Natural killer cell (primary cell): ENCODE results near the gene WDTC1. TPM values are rescaled to one million over a fixed set of nuclear protein-coding genes. Genes with fewer than 3 reads are reported as not detected.

ENCODE experiments used
- ATAC-seq, 3 donors: fragments of 150-1000 bp in 2 of 3; fragments of 200-7000 bp in 1 of 3; cut with Tn5 transposase; 1 replicate in 1 of 3; 2 replicates in 2 of 3; pipeline ENCODE4 v1.10.0; 2021; ENCODE audit warnings: mild to moderate bottlenecking in 2 of 3, moderate library complexity in 2 of 3
- DNase-seq, 2 donors: peaks; one replicate each; pipeline versions ENCODE4 v3.0.0 to v3.0.0-alpha.2; 2013 to 2021; ENCODE audit warnings: mixed read lengths in 1 of 2
- H3K27ac ChIP-seq: one replicate; pipeline ENCODE4 v1.5.1; 2013; ENCODE audit warnings: mild to moderate bottlenecking, low read length
- H3K27me3 ChIP-seq: one replicate; pipeline ENCODE4 v1.6.1; 2013; ENCODE audit warnings: low read length; ENCODE audit not compliant: control insufficient read depth, insufficient read depth
- H3K36me3 ChIP-seq: one replicate; pipeline ENCODE4 v1.6.1; 2013; ENCODE audit warnings: low read length; ENCODE audit not compliant: control insufficient read depth, insufficient read depth
- H3K4me1 ChIP-seq: one replicate; pipeline ENCODE4 v1.6.1; 2013; ENCODE audit warnings: low read length; ENCODE audit not compliant: control insufficient read depth, insufficient read depth
- H3K4me3 ChIP-seq: one replicate; pipeline ENCODE4 v1.5.1; 2013; ENCODE audit warnings: low read length
- H3K9me3 ChIP-seq: one replicate; pipeline ENCODE4 v1.6.1; 2013; ENCODE audit warnings: low read length; ENCODE audit not compliant: control insufficient read depth, insufficient read depth
- H3K27ac Mint-ChIP-seq, 2 donors: one replicate each; pipeline ENCODE4 v1.8.0; 2022; ENCODE audit warnings: mild to moderate bottlenecking in 2 of 2, mixed read lengths in 2 of 2, moderate library complexity in 1 of 2
- H3K27me3 Mint-ChIP-seq, 2 donors: one replicate each; pipeline ENCODE4 v1.8.0; 2022; ENCODE audit warnings: low read depth in 2 of 2, mixed read lengths in 2 of 2
- H3K36me3 Mint-ChIP-seq: one replicate; pipeline ENCODE4 v1.8.0; 2022; ENCODE audit warnings: mixed read lengths
- H3K4me1 Mint-ChIP-seq, 2 donors: one replicate each; pipeline ENCODE4 v1.8.0; 2022; ENCODE audit warnings: mixed read lengths in 2 of 2
- H3K4me3 Mint-ChIP-seq: one replicate; pipeline ENCODE4 v1.8.0; 2022; ENCODE audit warnings: mild to moderate bottlenecking, moderate library complexity, mixed read lengths
- H3K9me3 Mint-ChIP-seq, 2 donors: one replicate each; pipeline ENCODE4 v1.8.0; 2022; ENCODE audit warnings: mixed read lengths in 2 of 2
- CTCF ChIP-seq: fragments of 200-600 bp; IDR thresholded peaks from one replicate; pipeline ENCODE4 v1.8.0; 2022; ENCODE audit warnings: antibody characterized with exemption
- WGBS: methylation state at CpG from one replicate; pipeline ENCODE4 v1.1.7; 2013; ENCODE audit warnings: missing lambda C conversion rate; ENCODE audit not compliant: insufficient coverage; 5-methylcytosine and 5-hydroxymethylcytosine counted together
- intact Hi-C: fragments of 100-400 bp; cut with micrococcal nuclease; formaldehyde crosslinking; loops from one replicate; pipeline ENCODE4 v1.14.2; 2022
- total RNA-seq, 4 donors: library from RNA; stranded (reverse); fragments of 120-200 nt in 1 of 4; gene quantifications; one replicate each; pipeline versions ENCODE4 v1.2.3 to v1.2.4, GENCODE V29; 2013 to 2022

Gene WDTC1
- total RNA-seq, 3 donors from 2014 or later (not counting 1 experiment from before 2014, with no cell fraction given) = 68.9 to 82.0 (median 81.7) TPM

- ATAC-seq (no peak), DNase-seq (no peak)
- H3K9me3 Mint-ChIP-seq = no peaks in the 10 kb centered on the region
- Histone ChIP-seq H3K27ac (no peak overlapping the region), H3K36me3 (no peaks in the 10 kb centered on the region), H3K9me3 (no peaks in the 10 kb centered on the region), H3K27me3 (no peaks in the 10 kb centered on the region), H3K4me3 (no peak overlapping the region), H3K4me1 (no peaks in the 10 kb centered on the region)
- H3K4me1 Mint-ChIP-seq = no peaks in the 10 kb centered on the region
- intact Hi-C loops = no loop called here
- peaks cover 0 to 5% of the 10 kb centered on the region in 2 donors for H3K27me3 Mint-ChIP-seq
- WGBS = 94% methylated on average over 2 of the region's 2 CpGs
- no peak overlapping the region for H3K27ac Mint-ChIP-seq
- no peak overlapping the region for H3K4me3 Mint-ChIP-seq
- H3K36me3 Mint-ChIP-seq = no peaks in the 10 kb centered on the region
- no peak for TF ChIP-seq CTCF
Observed at GRCh38 chr1:27314737-27315136, 80.3 kb downstream of the WDTC1 start.

GRCh38 chr1:27316860-27317259 is 82.4 kb downstream of the WDTC1 start:
- Histone ChIP-seq H3K27me3 (no peaks in the 10 kb centered on the region), H3K4me3 (no peak overlapping the region), H3K9me3 (no peaks in the 10 kb centered on the region), H3K36me3 (no peaks in the 10 kb centered on the region), H3K4me1 (peaks cover 2% of the 10 kb centered on the region), H3K27ac (no peak overlapping the region)
- Mint-ChIP-seq H3K4me1 (peaks cover 0 to 3% of the 10 kb centered on the region in 2 donors), H3K27me3 (peaks cover 0 to 7% of the 10 kb centered on the region in 2 donors), H3K9me3 (no peaks in the 10 kb centered on the region), H3K27ac (no peak overlapping the region), H3K36me3 (no peaks in the 10 kb centered on the region), H3K4me3 (no peak overlapping the region)
- no peak for TF ChIP-seq CTCF
- no peak for ATAC-seq
- WGBS = 89% methylated on average over 5 of the region's 5 CpGs
- DNase-seq = no peak
- intact Hi-C loops = no loop called here

GRCh38 chr1:27318136-27318535 is 83.7 kb downstream of the WDTC1 start:
- 56% methylated on average over 4 of the region's 4 CpGs for WGBS
- H3K4me3 Mint-ChIP-seq = no peak overlapping the region
- no peak overlapping the region for H3K27ac Mint-ChIP-seq
- no peak for ATAC-seq
- peaks cover 0 to 7% of the 10 kb centered on the region in 2 donors for H3K27me3 Mint-ChIP-seq
- Histone ChIP-seq H3K27me3 (no peaks in the 10 kb centered on the region), H3K9me3 (no peaks in the 10 kb centered on the region), H3K4me1 (peaks cover 10% of the 10 kb centered on the region), H3K36me3 (no peaks in the 10 kb centered on the region), H3K4me3 (no peak overlapping the region), H3K27ac (no peak overlapping the region)
- no peak for TF ChIP-seq CTCF
- peaks cover 8 to 16% of the 10 kb centered on the region in 2 donors for H3K4me1 Mint-ChIP-seq
- H3K36me3 Mint-ChIP-seq = no peaks in the 10 kb centered on the region
- no peaks in the 10 kb centered on the region for H3K9me3 Mint-ChIP-seq
- DNase-seq = no peak
- intact Hi-C loops = no loop called here

GRCh38 chr1:27318596-27318995 is 84.2 kb downstream of the WDTC1 start:
- DNase-seq = no peak
- intact Hi-C loops = no loop called here
- Histone ChIP-seq H3K27me3 (no peaks in the 10 kb centered on the region), H3K4me3 (no peak overlapping the region), H3K27ac (no peak overlapping the region), H3K9me3 (no peaks in the 10 kb centered on the region), H3K36me3 (no peaks in the 10 kb centered on the region), H3K4me1 (peaks cover 14% of the 10 kb centered on the region)
- no peak overlapping the region for H3K27ac Mint-ChIP-seq
- no peak overlapping the region for H3K4me3 Mint-ChIP-seq
- TF ChIP-seq CTCF = no peak
- no peak for ATAC-seq
- peaks cover 0 to 7% of the 10 kb centered on the region in 2 donors for H3K27me3 Mint-ChIP-seq
- no peaks in the 10 kb centered on the region for H3K36me3 Mint-ChIP-seq
- 70% methylated on average over 1 of the region's 1 CpG for whole genome bisulfite sequencing
- H3K4me1 Mint-ChIP-seq = peaks cover 12 to 19% of the 10 kb centered on the region in 2 donors
- no peaks in the 10 kb centered on the region for H3K9me3 Mint-ChIP-seq
